HFFc6 (cell line): ENCODE data around the gene NUF2. TPM values are rescaled to one million over a fixed set of nuclear protein-coding genes. Genes with fewer than 3 reads are reported as not detected.
"Not testable (repeated sequence)": the region's sequence is repeated elsewhere in the genome, so short reads cannot be mapped to it uniquely, and the experiment has no call there.

Experiments used
- DNase-seq: peaks from one replicate; pipeline ENCODE4 v3.0.0-alpha.2; 2018
- H3K27ac Mint-ChIP-seq: 2 replicates; pipeline ENCODE4 v1.8.0; 2020; ENCODE audit warnings: mild to moderate bottlenecking, mixed read lengths
- H3K27me3 Mint-ChIP-seq: 2 replicates; pipeline ENCODE4 v1.8.0; 2021; ENCODE audit warnings: mild to moderate bottlenecking, moderate library complexity, mixed read lengths; ENCODE audit not compliant: insufficient read depth
- H3K36me3 Mint-ChIP-seq: 2 replicates; pipeline ENCODE4 v1.8.0; 2021; ENCODE audit warnings: low read depth, mixed read lengths
- H3K4me1 Mint-ChIP-seq: 2 replicates; pipeline ENCODE4 v1.8.0; 2020; ENCODE audit warnings: low read depth, mixed read lengths
- H3K4me3 Mint-ChIP-seq: 2 replicates; pipeline ENCODE4 v1.8.0; 2020; ENCODE audit warnings: mild to moderate bottlenecking, moderate library complexity, mixed read lengths
- H3K9me3 Mint-ChIP-seq: 2 replicates; pipeline ENCODE4 v1.8.0; 2020; ENCODE audit warnings: mild to moderate bottlenecking, mixed read lengths
- CTCF ChIP-seq: fragments of 200-600 bp; sonication (generic); IDR thresholded peaks from 2 replicates; pipeline ENCODE4 v1.5.0; 2021; ENCODE audit warnings: antibody characterized with exemption, mild to moderate bottlenecking
- total RNA-seq, 6 experiments: library from RNA; stranded (reverse); fragmentation: NEBNext Ultra II Directional; extraction: Animal tissue kit (Norgen Biotek cat#: 25700); gene quantifications; 2 replicates in 1 of 6; 3 replicates in 5 of 6; pipeline ENCODE4 v1.2.3, GENCODE V29; 2021

The NUF2 gene
- total RNA-seq, 6 experiments from 2014 or later, result 9.8 to 25.7 (median 23.8) TPM

GRCh38 chr1:163290025-163290640 is 31.6 kb upstream of the NUF2 start:
- Mint-ChIP-seq H3K27me3 (no peaks in the 10 kb centered on the region; the same call in 1 of the 2 replicates), H3K4me1 (no peaks in the 10 kb centered on the region), H3K4me3 (no peak overlapping the region), H3K9me3 (no peaks in the 10 kb centered on the region), H3K27ac (no peak overlapping the region), H3K36me3 (peaks cover 19% of the 10 kb centered on the region)
- no peak for DNase-seq
- TF ChIP-seq CTCF, result no peak

- TF ChIP-seq CTCF, result no peak
- Mint-ChIP-seq H3K4me1 (peaks cover 9% of the 10 kb centered on the region), H3K36me3 (peaks cover 19% of the 10 kb centered on the region), H3K4me3 (no peak overlapping the region), H3K27ac (no peak overlapping the region), H3K9me3 (no peaks in the 10 kb centered on the region), H3K27me3 (no peaks in the 10 kb centered on the region; the same call in 1 of the 2 replicates)
- DNase-seq, result no peak
These were observed 30.3 kb upstream of the NUF2 start for GRCh38 chr1:163291461-163291860.

- not testable (repeated sequence) for H3K27me3 Mint-ChIP-seq, H3K27ac Mint-ChIP-seq, H3K9me3 Mint-ChIP-seq, DNase-seq, H3K4me3 Mint-ChIP-seq
- peaks cover 10% of the 10 kb centered on the region for H3K4me1 Mint-ChIP-seq
- H3K36me3 Mint-ChIP-seq, result peaks cover 19% of the 10 kb centered on the region
These were observed 29.6 kb upstream of the NUF2 start for GRCh38 chr1:163292153-163292552.

- Mint-ChIP-seq H3K4me1 (peaks cover 10% of the 10 kb centered on the region), H3K36me3 (peaks cover 19% of the 10 kb centered on the region)
- not testable (repeated sequence) for H3K27me3 Mint-ChIP-seq, DNase-seq, H3K27ac Mint-ChIP-seq, H3K4me3 Mint-ChIP-seq, H3K9me3 Mint-ChIP-seq
These were observed 28.3 kb upstream of the NUF2 start for GRCh38 chr1:163293497-163293896.

- Mint-ChIP-seq H3K4me1 (peaks cover 10% of the 10 kb centered on the region), H3K27ac (no peak overlapping the region), H3K9me3 (no peaks in the 10 kb centered on the region), H3K4me3 (no peak overlapping the region), H3K36me3 (peaks cover 27% of the 10 kb centered on the region), H3K27me3 (no peaks in the 10 kb centered on the region; the same call in 1 of the 2 replicates)
- DNase-seq, result no peak
- TF ChIP-seq CTCF, result no peak
These were observed 25.8 kb upstream of the NUF2 start for GRCh38 chr1:163295949-163296348.

- no peaks in the 10 kb centered on the region for H3K9me3 Mint-ChIP-seq
- no peak for TF ChIP-seq CTCF
- H3K27me3 Mint-ChIP-seq, result no peaks in the 10 kb centered on the region; the same call in 1 of the 2 replicates
- H3K27ac Mint-ChIP-seq, result no peak overlapping the region
- DNase-seq, result no peak
- H3K4me1 Mint-ChIP-seq, result peaks cover 10% of the 10 kb centered on the region
- no peak overlapping the region for H3K4me3 Mint-ChIP-seq
- peaks cover 24% of the 10 kb centered on the region for H3K36me3 Mint-ChIP-seq
These were observed 25.1 kb upstream of the NUF2 start for GRCh38 chr1:163296504-163297263.
